Activated effector memory CD4-positive, alpha-beta T cell treated with anti-CD3 and anti-CD28 coated beads, Interleukin-2, amount 50 U/mL, for 16 hours (primary cell): ENCODE results near the gene TNFSF8.

Experiments used
- DNase-seq: peaks from one replicate; pipeline ENCODE4 v3.0.0-alpha.2; 2020

TNFSF8 gene

DNA sequence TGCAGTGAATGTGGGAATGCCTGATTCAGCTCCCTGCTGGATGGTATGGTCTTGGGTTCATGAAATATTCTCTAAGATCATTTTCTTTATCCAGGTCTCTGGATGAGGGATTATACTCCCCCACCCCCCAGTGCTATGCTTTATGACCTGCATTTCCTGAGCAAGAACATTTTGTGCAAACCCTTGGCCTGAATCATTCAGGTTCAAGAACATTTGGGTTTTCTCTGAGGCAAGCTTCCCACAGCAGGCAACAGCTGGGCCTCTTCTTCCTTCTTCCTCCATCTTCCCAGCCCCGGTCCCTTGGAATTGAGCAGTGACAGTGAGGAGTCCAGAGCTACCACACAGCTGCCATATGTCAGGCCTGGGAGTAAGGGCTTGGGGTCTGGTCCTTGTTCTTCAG lies 65.9 kb downstream of the TNFSF8 start:
- no peak for DNase-seq

DNA sequence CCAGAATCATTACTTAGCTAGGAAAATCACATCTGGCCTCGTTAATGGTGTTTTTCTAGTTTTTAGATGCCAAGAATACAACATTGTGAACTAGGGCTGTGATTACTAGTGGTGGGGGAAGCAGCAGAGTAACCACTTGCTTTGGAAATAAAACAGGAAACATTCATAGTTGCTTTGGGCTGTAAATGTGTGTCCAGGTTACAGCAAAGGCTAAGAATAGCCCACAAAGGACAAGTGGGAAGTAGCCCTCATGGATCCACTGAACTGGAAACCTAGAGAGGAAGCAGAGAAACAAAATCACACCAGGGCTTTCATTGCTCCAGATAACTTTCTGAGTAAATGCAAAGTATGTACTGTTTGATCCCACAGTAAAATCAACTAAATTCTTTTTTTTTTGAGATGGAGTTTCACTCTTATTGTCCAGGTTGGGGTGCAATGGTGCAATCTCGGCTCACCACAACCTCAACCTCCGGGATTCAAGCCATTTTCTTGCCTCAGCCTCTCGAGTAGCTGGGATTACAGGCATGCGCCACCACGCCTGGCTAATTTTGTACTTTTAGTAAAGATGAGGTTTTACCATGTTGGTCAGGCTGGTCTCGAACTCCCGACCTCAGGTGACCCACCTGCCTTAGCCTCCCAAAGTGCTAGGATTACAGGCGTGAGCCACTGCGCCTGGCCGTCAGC lies 68.3 kb downstream of the TNFSF8 start:
- no peak for DNase-seq

DNA sequence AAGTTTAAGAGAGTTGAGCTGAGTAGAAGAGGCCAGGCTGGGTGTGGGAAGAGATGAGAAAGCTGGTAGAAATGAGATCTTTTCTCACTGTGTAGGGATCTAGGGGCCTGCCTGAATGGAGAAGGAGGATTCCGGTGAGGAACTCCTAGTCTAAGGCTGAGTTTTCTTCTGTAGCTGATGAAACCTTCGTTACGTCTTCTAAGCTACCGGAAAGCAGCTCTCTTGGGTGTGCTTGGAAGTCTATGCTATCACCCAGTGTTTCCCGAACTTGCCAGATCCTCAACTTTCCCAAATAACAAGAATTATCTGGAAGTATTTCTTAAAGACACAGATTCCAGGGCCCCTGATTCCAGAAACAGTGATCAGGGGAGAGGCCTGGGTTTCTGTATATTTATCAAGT lies 69.1 kb downstream of the TNFSF8 start:
- DNase-seq = no peak

DNA sequence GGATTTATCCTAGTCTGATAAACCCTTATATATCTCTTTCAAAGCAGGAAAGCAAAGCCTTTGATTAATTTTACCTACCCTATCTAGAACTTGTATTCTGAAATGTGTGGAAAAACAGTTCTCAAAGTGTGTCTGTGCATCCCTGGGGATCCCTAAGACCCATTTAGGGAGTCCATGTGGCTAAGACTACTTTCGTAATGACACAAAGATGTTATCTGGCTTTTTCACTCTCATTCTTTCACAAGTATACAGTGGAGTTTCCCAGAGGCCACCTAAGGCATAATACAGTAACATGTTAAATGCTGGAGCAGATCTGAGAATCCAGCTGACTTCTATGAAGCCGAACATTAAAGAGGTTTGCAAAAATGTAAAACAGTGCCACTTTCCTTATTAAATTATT lies 70.2 kb downstream of the TNFSF8 start:
- no peak for DNase-seq

DNA sequence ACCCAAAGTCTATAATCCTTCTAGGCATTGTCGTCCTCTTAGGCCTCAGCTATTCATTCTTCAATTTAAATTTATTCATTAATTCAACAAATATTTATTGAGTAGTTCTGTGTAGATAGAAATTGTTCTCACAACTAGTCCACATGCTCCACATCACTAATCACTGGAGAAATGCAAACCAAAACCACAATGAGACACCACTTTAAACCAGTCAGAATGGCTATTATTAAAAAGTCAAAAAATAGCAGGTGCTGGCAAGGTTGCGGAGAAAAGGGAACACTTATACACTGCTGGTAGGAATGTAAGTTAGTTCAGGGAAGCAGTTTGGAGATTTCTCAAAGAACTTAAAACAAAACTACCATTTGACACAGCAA lies 73.5 kb downstream of the TNFSF8 start:
- DNase-seq = no peak

DNA sequence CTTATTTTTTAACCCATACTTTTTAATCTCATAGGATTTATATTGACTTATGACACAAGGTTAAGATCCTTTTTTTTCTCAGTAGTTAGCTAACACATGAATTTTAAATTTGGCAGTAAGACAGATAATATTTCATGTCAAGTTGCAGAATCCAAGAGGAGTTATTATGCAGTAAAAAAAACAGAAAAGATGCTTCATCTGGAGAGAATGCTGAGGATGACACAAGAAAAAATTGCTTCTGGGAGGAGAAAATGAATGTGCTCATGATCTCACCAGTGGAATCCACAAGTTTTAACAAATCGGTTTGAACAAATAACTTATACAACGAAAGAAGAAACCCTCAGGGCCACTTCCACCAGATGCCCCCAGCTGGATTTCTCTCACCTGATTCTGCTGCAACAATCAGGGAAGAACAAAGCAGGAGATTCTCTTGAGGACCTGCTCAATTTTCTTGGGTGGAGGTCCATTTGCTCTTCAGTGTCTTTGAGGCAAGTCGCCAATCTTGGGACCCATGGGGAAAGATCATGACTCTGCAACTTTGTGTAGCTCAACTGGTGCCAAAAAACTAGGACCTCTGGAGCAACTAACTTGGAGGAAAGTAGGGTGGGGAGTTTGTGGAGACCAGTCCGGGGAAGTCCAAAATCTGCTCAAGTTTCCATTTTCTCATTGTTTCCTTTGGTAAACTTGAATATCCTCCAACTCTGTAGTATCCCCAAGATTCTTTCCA lies 74.0 kb downstream of the TNFSF8 start:
- DNase-seq = no peak

DNA sequence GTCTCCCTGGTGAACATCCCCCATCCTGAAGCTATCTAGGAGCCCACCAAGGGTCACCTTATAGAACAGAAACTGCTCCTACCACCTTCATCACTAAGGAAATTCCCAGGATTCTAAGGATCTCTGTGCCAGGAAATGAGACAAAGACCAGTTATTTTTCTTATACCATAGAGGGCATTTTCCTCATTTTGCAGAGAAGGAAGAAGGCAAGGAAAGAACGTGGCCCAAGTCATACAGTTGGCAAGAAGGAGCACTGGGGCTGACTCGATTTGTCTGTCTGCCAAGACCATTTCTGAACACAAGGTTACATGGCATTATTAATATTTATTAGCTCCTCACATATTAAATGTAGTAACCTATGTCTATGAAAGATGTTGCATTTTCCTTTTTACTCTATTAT lies 74.9 kb downstream of the TNFSF8 start:
- DNase-seq = no peak

DNA sequence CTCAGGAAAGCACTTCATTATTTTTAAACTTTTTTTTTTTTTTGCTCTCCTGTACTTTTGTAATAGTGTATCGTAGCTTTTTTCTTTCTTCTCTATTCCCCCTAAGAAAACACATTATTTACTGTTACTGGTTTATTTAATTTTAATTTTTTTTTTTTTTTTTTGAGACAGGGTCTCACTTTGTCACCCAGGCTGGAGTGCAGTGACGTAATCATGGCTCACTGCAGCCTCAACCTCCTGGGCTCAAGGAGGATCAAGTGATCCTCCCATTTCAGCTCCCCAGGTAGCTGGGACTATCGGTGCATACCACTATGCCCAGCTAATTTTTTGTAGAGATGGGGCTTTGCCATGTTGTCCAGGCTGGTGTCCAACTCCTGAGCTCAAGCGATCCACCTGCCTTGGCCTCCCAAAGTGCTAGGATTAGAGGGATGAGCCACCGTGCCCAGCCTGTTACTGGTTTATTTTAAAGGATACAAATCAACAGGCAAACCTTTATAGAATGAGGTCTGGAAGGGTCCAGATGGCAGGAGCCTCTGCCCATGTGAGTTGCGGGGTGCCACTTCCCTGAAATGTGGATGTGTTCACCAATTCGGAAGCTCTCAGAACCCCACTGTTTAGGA lies 75.5 kb downstream of the TNFSF8 start:
- DNase-seq = no peak

DNA sequence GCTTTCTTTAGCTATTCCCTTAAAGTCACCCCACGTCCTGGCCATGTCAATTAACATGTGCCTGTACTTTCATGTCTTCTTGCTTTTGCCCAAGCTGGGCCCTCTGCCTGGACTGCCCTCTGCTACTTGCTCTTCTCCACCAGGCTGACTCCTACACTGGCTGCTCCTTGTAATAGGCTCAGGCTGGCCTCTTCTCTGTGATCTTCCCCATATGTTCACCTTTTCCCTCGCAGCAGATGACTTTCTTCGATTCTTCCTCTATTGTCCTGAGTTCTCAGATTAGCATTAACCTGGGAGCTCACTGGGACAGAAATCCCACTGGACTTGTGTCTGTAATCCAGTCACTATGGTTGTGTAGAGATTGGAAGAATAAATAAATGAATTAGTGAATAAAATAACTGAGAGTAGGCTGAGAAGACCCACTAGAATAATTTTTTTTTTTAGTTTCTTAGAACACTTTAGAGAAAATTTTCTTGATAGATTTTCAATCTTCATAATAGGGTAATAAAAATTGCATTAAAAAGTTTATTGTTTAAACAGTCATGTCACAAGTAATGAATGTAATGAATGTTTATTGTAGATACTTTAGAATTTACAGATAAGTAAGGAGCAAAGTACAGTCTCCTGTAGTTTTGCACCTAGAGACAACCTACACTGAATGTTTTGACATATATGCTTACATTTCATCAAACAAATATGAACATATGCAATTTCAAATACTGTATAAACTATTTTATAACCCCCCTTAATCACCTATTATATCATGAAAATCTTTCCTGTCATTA lies 77.1 kb downstream of the TNFSF8 start:
- DNase-seq = no peak

DNA sequence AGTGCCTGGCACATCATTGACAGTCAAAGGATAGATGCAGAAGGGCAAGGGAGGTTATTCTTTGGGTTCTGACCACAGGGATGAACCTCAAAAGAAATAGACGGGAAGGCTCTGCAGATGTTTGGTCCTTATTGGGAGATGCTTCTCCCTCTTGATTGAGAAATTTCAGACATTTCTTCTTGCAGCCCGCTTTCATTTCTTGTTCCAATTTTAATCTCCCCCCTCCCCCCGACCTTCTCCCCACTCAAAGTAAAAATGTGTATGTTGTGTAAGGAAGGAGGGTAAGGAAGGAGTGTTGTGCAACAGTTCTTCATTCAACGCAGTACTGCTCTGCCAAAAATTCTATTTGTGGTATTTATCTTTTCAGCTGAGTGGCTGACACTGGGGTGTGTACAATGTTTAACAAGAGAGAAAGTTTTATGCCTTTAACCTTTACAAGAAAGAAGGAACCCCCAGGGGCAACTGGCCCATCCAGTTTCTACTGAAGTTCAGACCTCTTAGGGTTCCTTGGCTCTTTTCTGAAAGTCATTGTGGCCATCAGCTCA lies 78.3 kb downstream of the TNFSF8 start:
- DNase-seq = no peak

DNA sequence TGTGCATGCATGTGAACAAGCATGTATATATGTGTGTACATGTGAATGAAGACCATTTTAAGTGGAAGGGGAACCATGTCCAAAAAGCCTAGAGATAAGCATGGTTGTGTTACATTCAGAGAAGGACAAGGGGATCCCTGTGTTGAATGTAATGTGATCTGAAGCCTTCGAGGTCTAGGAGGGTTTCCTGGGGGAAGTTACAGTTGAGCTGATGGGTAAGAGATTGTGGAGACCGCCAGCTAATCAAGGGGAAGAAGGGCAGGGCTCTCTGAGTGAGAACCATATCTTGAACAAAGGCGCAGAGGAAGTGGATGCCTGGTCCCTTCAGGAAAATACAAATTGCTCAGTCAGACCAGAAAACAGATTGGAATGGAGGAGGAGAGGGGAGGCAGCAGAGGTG lies 79.1 kb downstream of the TNFSF8 start:
- DNase-seq = no peak
